ENCODE measurements around the gene GLE1. TPM values are rescaled to one million over a fixed set of nuclear protein-coding genes. Genes with fewer than 3 reads are reported as not detected.
"Not testable (repeated sequence)": the region's sequence is repeated elsewhere in the genome, so short reads cannot be mapped to it uniquely, and the experiment has no call there.

The GLE1 gene
- total RNA-seq, 1 experiment from 2014 or later, result 36.6 TPM

- no peaks in the 10 kb centered on the region for H3K79me2 ChIP-seq (ENCODE audit: insufficient read depth, low read length)
- no peaks in the 10 kb centered on the region for H3K27me3 ChIP-seq (ENCODE audit: insufficient read depth, low read length)
- H2AFZ ChIP-seq (ENCODE audit: low read depth, low read length, poor library complexity, severe bottlenecking), result no peak overlapping the region
- no peak for ATAC-seq
- no TSS peak for BruUV-seq (replicated peaks)
- RAD21 ChIA-PET (ENCODE audit: low non-redundant PET in 1 of 2, low total read pairs in 2 of 2, uncharacterized antibody in 2 of 2, unreplicated experiment in 2 of 2), result no interaction called here
- no peak overlapping the region for H3K9ac ChIP-seq (ENCODE audit: low read length)
- H3K9me2 ChIP-seq (ENCODE audit: insufficient read depth), result no peaks in the 10 kb centered on the region
- H4K20me1 ChIP-seq (ENCODE audit: insufficient read depth), result no peaks in the 10 kb centered on the region
- no peak overlapping the region for H3K4me2 ChIP-seq (ENCODE audit: low read length)
- POLR2A ChIA-PET, result interaction anchor here (1.2 kb wide), 1 partner anchor 27 kb away, joined by 4 read pairs; no protein-coding TSS in a partner anchor
- TF ChIP-seq JUND (IDR thresholded peaks at IDR 0.05) (no peak), MAX (IDR thresholded peaks at IDR 0.05) (no peak), ZBTB33 (IDR thresholded peaks at IDR 0.05; ENCODE audit: extremely low read depth, insufficient replicate concordance, low read length) (no peak)
- DNase-seq (ENCODE audit: low read depth, low spot score), result no peak
- no peak overlapping the region for H3K4me3 ChIP-seq (replicated peaks in 1 of 2; ENCODE audit: low read depth in 1 of 2, low read length in 2 of 2)
- H3K36me3 ChIP-seq (ENCODE audit: control insufficient read depth in 1 of 2, insufficient read depth in 2 of 2, low read length in 2 of 2), result peaks cover 66 to 84% of the 10 kb centered on the region in 2 experiments
- no peaks in the 10 kb centered on the region for H3K4me1 ChIP-seq (ENCODE audit: control insufficient read depth in 1 of 2, insufficient read depth in 2 of 2, low read length in 2 of 2)
- no peak overlapping the region for H3K27ac ChIP-seq (ENCODE audit: low read depth, low read length)
- CTCF ChIA-PET, result no interaction called here
- intact Hi-C loops (cut with micrococcal nuclease), result no loop called here
- no peaks in the 10 kb centered on the region for H3K9me3 ChIP-seq (ENCODE audit: control insufficient read depth in 1 of 2, insufficient read depth in 1 of 2, low read depth in 1 of 2, low read length in 2 of 2)
Observed at GRCh38 chr9:128580731-128581130, 76.2 kb downstream of the GLE1 start.

- CTCF ChIA-PET, result interaction anchor here (1.5 kb wide), 1 partner anchor 146 kb away, joined by 3 read pairs; no protein-coding TSS in a partner anchor
- H2AFZ ChIP-seq (ENCODE audit: low read depth, low read length, poor library complexity, severe bottlenecking); H3K9me3 ChIP-seq (ENCODE audit: control insufficient read depth in 1 of 2, insufficient read depth in 1 of 2, low read depth in 1 of 2, low read length in 2 of 2); H3K4me2 ChIP-seq (ENCODE audit: low read length); POLR2A ChIA-PET; H3K9ac ChIP-seq (ENCODE audit: low read length); ATAC-seq; BruUV-seq (replicated peaks); intact Hi-C loops (cut with micrococcal nuclease); H3K27me3 ChIP-seq (ENCODE audit: insufficient read depth, low read length); RAD21 ChIA-PET (ENCODE audit: low non-redundant PET in 1 of 2, low total read pairs in 2 of 2, uncharacterized antibody in 2 of 2, unreplicated experiment in 2 of 2); H3K79me2 ChIP-seq (ENCODE audit: insufficient read depth, low read length); H3K4me3 ChIP-seq (replicated peaks in 1 of 2; ENCODE audit: low read depth in 1 of 2, low read length in 2 of 2); H3K9me2 ChIP-seq (ENCODE audit: insufficient read depth); H4K20me1 ChIP-seq (ENCODE audit: insufficient read depth); DNase-seq (ENCODE audit: low read depth, low spot score); H3K4me1 ChIP-seq (ENCODE audit: control insufficient read depth in 1 of 2, insufficient read depth in 2 of 2, low read length in 2 of 2); H3K27ac ChIP-seq (ENCODE audit: low read depth, low read length): not testable (repeated sequence)
- peaks cover 60 to 65% of the 10 kb centered on the region in 2 experiments for H3K36me3 ChIP-seq (ENCODE audit: control insufficient read depth in 1 of 2, insufficient read depth in 2 of 2, low read length in 2 of 2)
Observed at GRCh38 chr9:128585155-128585554, 80.6 kb downstream of the GLE1 start.

GRCh38 chr9:128586934-128587333 lies 82.4 kb downstream of the GLE1 start:
- H3K27me3 ChIP-seq (ENCODE audit: insufficient read depth, low read length); H3K79me2 ChIP-seq (ENCODE audit: insufficient read depth, low read length); H3K9me3 ChIP-seq (ENCODE audit: control insufficient read depth in 1 of 2, insufficient read depth in 1 of 2, low read depth in 1 of 2, low read length in 2 of 2); H4K20me1 ChIP-seq (ENCODE audit: insufficient read depth); H2AFZ ChIP-seq (ENCODE audit: low read depth, low read length, poor library complexity, severe bottlenecking); H3K9me2 ChIP-seq (ENCODE audit: insufficient read depth); ATAC-seq; H3K4me3 ChIP-seq (replicated peaks in 1 of 2; ENCODE audit: low read depth in 1 of 2, low read length in 2 of 2); H3K27ac ChIP-seq (ENCODE audit: low read depth, low read length); RAD21 ChIA-PET (ENCODE audit: low non-redundant PET in 1 of 2, low total read pairs in 2 of 2, uncharacterized antibody in 2 of 2, unreplicated experiment in 2 of 2); CTCF ChIA-PET; BruUV-seq (replicated peaks); H3K9ac ChIP-seq (ENCODE audit: low read length); POLR2A ChIA-PET; H3K4me2 ChIP-seq (ENCODE audit: low read length); DNase-seq (ENCODE audit: low read depth, low spot score); intact Hi-C loops (cut with micrococcal nuclease); H3K4me1 ChIP-seq (ENCODE audit: control insufficient read depth in 1 of 2, insufficient read depth in 2 of 2, low read length in 2 of 2): not testable (repeated sequence)
- H3K36me3 ChIP-seq (ENCODE audit: control insufficient read depth in 1 of 2, insufficient read depth in 2 of 2, low read length in 2 of 2), result peaks cover 54 to 57% of the 10 kb centered on the region in 2 experiments
